GM12873 (cell line): Measurements from ENCODE around the gene DDX23.

Experiments
- CTCF ChIP-seq: IDR thresholded peaks from 2 replicates; pipeline ENCODE4 v1.5.1; 2012; ENCODE audit warnings: low read depth, mild to moderate bottlenecking, moderate library complexity, low read length, control low read depth; ENCODE audit not compliant: insufficient read depth; ENCODE audit errors: missing control alignments

DDX23 gene

GRCh38 chr12:48779869-48780268 is 72.1 kb downstream of the DDX23 start:
- no peak for TF ChIP-seq CTCF
